DMS 273 (cell line): ENCODE data around the gene RBM6.
"Not testable (repeated sequence)": the region's sequence is repeated elsewhere in the genome, so short reads cannot be mapped to it uniquely, and the experiment has no call there.

Experiments
- DNase-seq: peaks from one replicate; lab custom pipeline; 2025; ENCODE audit not compliant: unreplicated experiment; lab: John Stamatoyannopoulos, UW

RBM6 gene

DNA sequence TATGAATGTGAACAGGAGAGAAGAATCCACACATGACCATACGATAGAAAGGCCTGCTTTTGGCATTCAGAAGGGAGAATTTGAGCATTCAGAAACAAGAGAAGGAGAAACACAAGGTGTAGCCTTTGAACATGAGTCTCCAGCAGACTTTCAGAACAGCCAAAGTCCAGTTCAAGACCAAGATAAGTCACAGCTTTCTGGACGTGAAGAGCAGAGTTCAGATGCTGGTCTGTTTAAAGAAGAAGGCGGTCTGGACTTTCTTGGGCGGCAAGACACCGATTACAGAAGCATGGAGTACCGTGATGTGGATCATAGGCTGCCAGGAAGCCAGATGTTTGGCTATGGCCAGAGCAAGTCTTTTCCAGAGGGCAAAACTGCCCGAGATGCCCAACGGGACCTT is 28.4 kb downstream of the RBM6 start:
- no peak for DNase-seq

DNA sequence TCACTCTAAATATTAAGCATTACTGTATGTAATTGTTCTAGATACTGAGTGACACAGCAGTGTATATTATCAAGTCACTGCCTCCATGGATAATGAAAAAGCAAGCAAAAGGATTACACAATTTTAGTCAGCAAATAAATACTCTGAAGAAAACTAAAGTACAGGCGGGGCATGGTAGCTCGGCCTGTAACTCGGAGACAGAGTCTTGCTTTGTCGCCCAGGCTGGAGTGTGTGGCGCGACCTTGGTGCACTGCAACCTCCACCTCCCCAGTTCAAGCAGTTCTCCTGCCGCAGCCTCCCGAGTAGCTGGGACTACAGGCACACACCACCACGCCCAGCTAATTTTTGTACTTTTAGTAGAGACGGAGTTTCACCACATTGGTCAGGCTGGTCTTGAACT is 32.7 kb downstream of the RBM6 start:
- no peak for DNase-seq

DNA sequence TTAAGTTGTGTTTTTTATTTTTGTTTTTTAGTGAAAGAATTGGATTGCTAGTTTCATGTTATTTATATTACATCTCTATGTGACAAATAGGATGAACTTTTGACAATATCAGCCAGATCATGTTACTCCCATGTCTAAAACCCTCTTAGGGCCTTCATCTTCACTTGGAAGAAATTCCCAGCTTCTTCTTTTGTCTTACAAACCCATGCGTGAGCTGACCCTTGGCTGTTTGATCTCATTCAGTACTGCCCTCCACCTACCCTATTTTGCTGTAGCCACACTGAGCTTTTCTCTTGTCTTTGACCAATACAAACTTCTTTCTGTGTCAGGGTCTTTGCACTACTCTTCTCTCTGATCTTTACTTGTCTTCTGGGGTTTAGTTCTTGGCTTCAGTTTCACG is 37.0 kb downstream of the RBM6 start:
- DNase-seq: no peak

DNA sequence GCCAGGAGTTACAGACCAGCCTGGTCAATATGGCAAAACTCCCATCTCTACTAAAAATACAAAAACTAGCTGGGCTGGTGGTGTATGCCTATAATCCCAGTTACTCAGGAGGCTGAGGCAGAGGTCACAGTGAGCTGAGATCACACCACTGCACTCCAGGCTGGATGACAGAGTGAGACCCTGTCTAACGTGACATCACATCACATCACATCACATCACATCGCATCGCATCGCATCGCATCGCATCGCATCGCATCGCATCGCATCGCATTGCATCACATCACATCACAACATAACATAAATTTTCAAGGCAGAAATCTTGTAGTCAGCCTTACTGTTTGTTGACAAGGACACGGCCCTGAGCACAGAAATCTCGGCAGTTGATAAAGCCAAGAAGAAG is 44.4 kb downstream of the RBM6 start:
- no peak for DNase-seq

DNA sequence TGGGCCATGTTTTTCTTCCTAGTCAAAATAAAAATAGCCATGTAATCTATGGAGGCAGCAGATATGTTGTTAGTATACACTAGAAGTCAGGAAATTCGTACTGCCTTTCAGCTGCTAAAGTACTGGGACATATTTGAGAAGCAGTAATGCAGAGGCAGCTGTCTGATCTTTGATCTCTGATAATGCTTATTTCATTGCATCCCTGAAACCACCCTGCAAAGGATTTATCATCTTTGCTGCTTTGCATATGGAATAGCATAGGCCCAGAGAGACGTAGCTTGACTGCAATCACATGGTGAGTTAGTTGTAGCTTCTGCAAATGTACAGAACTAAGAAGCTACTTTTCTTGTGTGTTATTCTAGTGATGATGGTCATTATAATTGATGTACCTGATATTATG is 52.4 kb downstream of the RBM6 start:
- no peak for DNase-seq

DNA sequence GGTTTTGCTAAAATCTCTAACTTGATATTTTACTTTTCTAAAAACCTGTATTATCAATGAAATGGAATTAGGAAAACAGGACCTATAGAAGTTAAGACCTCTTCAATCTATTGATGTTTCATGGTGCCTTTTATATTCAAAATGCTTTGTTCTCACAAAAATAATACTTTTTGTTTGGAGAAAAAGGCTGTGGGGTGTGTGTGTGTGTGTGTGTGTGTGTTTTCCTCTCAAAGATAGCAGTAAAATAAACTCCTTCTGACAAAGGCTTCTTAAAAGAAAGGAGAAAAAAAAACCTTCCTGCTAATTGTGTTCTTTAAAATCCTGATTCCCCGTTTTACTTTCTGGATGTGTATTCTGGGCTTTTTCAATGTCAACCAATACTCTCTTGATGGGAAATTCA is 54.5 kb downstream of the RBM6 start:
- DNase-seq: no peak

DNA sequence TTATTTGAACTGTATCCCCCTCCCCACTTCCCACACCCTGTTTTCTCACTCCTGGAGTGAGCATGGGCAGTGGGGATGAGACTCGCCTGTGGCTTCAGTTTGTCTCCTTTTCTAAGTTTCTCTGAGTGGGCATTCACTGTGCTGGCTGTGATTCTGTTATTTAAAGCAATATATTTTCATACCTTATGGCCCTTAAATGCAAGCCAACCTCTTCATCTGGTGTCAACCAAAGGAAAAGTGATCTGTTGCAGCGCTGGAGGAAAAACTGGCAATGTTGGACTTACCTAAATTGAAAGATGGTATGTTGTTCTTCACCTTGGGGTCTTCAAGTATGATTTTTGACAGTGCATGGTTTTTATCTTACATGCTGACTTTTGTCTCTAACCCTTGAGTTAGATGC is 56.1 kb downstream of the RBM6 start:
- DNase-seq: no peak

DNA sequence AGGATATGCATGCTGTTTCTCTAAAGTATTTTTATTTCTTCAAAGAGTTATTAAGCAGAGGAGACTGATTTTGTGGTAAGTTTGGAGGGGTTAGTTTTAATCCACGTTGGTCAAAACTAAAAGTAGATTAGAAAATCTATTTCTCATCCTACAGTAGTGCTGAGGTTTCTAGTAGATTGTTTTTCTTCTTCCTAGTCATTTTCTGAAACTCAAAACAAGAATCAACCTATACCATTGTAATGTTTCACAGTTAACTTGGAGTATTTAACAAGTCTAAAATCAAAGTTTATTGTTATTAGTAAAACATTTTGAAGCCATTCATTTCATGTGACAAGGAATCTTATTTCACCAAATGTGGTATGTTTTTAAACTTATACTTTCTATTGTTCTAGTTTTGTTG is 57.9 kb downstream of the RBM6 start:
- no peak for DNase-seq

DNA sequence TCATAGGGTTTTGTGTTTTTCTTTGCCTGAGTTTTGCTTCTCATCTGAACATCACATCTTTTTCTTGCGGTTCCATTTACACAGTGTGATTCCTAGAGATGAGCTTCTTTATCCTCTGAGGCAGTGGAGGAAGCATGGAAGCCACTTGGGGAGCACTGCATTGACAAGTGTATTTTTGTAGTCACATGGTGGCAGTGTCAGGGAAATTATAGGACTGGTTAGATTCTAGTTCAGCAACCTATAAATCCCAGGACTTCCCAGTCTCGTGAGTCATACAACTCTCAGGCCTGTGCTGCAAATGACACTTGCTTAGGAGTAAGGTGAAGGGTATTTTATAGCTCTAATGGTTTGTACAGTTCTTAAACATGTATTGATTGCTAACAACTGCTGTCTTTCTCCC is 58.4 kb downstream of the RBM6 start:
- no peak for DNase-seq

DNA sequence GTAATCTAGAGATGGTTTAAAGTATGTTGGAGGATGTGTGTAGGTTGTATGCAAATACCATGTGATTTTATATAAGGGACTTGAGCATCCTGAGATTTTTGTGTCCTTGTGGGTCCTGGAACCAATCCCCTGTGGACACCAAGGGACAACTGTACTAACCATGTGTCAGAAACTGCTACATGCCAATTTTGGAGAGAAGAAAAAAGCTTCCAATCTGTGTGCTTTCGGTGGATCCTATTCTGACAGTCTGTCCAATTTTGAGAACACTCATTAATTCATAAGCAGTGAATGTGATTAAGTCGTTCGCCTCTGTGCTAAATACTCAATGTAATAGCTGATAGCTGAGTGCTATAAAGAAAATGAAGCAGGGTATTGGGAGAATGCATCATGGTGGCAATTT is 61.6 kb downstream of the RBM6 start:
- DNase-seq: no peak

DNA sequence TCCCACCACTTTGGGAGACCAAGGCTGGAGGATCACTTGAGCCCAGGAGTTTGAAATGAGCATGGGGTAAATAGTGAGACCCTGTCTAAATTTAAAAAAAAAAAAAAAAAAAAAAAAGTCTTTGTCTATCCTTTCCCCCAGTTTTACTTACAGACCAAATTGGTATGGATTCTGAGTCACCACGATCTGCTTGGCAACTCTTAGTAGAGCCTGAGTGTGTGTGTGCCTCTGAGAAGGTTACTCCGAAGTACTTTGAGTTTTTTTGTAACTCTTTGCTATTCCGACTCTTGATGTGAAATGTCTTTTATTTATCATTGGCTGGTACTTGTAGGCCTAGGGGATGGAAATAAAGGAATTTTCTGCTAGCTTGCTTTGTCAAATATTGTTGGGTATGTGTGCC is 63.3 kb downstream of the RBM6 start:
- DNase-seq: no peak

DNA sequence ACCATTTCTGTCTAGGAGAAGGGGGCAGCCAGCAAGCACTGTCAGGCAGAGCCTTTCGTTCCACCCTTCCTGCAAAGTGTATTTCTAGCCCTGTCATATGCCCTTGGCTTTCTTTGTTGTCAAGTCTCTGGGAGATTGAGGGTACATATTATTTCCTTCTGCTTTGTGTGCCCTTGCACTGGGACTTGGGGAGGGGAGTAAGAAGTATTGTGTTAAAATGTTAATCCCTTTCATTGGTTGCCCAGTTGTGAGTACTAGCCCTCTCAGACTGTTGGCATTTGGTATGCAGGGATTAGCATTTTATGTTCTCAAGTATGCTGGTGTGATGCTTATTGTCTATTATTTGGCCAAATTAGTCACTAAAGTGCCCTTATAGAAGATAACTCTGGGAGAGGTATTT is 63.9 kb downstream of the RBM6 start:
- no peak for DNase-seq

DNA sequence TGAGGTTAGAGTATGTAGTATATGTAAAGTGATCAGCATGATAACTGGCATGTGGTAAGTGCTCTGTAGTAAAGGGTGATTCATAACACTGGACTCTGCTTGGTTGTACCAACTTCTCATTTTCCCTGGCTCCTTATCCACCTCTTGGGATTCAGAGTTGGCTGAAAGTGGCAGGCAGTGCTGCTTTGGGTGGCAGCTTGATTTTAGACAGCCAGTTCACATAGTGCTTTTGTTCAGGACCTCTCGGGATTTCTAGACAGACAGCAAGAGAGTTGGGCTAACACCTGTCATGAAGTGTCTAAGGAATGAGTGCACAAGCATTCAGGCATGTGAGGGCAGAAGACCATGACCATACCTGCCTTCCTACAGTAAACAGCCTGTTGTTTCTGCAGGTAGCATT is 69.0 kb downstream of the RBM6 start:
- no peak for DNase-seq

DNA sequence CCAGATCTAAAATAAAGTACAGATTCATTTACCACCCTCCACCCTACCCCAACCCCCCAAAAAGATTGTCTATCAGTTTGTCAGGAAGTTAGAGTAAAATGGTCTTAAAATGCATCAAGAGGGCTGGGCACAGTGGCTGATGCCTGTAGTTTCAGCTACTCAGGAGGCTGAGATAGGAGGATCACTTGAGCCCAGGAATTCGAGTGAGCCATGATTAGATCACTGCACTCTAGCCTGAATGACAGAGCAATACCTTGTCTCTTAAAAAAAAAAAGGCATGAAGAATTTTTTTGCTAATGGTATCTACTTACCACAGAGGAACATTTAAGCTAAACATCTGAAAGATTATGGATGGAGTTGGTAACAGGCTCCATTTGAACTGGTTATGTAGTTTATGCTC is 71.0 kb downstream of the RBM6 start:
- no peak for DNase-seq

DNA sequence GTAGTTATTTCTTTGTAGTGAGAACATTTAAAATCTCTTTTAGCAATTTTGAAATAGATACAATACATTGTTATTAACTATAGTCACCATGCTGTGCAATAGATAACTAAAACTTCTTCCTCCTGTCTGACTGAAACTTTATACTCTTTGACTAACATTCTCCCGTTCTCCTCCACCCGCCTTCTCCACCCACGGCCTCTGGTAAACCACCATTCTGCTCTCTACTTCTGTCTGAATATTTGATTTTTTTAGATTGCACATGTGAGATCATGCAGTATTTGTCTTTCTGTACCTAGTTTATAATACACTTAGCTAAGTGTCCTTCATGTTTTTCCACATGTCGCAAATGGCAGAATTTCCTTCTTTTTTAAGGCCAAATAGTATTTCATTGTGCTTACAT is 76.0 kb downstream of the RBM6 start:
- DNase-seq: no peak

DNA sequence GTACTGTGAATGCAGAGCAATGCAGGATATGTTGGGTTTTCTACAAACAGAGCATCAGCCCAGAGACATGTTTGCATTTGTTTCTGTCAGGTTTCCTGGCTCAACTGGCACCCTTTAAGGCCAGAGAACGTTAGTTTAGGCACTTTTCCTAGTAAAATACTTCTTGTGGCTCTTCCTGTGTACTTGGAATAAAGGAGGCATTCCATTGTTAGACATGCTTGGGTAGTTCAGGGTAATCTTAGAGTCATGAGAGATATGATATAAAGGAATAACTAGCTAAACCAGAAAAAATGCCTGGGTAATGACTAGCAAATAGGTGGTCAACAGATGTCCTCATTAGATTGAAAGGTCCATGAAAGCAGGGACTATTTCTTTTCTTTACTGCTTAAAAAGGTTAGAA is 88.4 kb downstream of the RBM6 start:
- no peak for DNase-seq

DNA sequence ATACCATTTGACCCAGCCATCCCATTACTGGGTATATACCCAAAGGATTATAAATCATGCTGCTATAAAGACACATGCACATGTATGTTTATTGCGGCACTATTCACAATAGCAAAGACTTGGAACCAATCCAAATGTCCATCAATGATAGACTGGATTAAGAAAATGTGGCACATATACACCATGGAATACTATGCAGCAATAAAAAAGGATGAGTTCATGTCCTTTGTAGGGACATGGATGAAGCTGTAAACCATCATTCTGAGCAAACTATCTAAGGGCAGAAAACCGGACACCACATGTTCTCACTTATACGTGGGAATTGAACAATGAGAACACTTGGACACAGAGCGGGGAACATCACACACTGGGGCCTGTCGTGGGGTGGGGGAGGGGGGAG is 91.3 kb downstream of the RBM6 start:
- not testable (repeated sequence) for DNase-seq

DNA sequence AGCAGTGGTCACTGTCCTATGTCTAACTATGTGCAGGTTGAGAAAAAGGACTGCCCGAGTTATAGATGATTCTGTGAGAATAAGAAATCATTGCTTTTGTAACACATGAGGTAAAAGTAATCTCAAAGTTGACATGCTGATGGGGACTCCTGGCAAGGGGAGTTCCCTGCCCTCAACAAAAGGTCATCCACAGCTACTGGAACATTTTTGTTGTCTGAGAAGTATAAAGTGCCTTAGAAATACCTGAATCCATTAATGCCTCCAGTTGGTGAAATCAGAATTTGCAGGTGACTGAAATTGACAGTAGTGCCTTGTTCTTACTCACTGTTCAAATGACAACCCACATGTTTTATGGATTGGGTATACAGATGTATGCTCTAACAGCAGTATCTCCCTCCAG is 105.0 kb downstream of the RBM6 start:
- no peak for DNase-seq

DNA sequence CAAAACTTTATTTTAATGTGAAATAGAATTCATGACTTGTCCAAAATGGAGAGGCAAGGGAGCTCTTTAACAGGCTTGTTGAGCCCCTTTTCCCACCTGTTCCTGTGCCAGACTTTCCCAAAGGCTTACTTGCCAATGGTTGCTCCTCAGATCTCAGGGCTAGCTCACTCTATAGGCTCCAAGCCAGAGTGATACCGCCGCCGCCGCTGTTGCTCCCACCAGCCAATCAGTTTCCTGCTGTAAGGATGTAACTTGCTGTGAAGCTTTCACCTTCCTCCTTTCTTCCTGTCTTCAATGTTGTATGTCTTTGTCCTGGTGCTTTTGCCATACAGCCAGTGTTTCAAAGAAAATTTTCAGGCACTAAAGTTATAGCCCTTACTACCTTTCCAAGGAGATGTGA is 107.5 kb downstream of the RBM6 start:
- no peak for DNase-seq

DNA sequence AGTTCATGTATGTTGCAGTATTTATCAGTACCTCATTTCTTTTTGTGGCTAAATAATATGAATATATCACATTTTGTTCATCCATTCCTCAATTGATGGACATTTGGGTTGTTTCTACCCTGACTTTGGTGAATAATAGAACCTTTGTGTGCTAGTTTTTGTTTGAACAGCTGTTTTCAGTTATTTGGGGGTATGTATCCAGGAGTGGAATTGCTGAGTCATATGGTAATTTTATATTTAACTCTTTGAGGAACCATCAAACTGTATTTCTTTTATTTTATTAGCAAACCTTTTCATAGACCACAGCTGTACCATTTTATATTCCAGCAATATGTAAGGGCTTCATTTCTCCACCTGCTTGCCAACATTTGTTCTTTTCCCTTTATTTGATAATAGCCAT is 110.4 kb downstream of the RBM6 start:
- no peak for DNase-seq

DNA sequence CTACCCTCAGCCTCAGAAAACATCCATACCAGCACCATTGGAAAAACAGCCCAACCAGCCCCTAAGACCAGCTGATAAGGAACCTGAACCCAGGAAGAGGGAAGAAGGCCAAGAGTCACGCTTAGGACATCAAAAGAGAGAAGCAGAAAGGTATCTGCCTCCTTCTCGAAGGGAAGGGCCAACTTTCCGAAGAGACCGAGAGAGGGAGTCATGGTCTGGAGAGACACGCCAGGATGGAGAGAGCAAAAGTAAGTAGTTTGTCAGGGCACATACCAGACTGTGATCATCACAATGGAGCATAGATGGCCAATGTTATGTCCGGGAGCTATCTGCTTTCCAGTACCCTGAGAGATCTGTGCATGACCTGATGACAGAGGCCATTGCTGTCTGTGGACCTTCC is 117.8 kb downstream of the RBM6 start:
- no peak for DNase-seq

DNA sequence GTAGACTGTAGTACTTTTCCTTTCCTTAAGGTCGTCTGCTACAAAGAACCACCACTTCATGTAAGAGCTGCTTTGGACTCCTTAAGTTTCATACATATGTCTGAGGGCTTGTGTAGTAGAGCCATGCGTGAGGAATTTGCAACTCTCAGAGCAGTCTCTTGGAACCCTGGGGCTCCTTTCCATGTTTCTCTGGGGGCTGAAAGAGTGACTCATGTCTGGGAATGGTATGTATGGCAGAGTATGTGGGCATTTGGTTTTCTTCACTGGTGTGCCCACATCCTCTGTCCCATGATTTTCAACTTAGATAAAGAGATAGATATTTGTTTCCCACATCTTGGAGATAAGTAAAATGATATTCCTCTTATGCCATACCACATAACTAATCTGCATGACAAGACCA is 128.2 kb downstream of the RBM6 start:
- DNase-seq: no peak

DNA sequence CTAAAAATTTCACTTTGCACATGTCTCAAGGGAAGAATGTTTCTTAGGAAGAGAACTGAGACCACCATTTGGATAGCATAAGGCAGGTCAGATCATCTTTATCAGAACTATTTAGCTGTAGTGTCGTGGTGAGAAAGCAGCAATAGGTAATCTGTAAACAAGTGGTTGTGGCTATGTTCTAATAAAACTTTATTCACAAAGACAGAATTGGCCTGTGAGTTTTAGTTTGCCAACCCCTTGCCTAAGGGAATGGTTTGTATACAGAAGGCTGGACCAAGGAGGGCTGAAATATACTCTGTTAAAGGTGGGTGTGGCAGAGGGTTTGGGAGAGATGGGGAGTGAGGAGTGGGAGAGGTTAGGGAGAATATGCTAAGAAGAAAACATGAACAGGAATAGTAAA is 138.1 kb downstream of the RBM6 start:
- DNase-seq: no peak

DNA sequence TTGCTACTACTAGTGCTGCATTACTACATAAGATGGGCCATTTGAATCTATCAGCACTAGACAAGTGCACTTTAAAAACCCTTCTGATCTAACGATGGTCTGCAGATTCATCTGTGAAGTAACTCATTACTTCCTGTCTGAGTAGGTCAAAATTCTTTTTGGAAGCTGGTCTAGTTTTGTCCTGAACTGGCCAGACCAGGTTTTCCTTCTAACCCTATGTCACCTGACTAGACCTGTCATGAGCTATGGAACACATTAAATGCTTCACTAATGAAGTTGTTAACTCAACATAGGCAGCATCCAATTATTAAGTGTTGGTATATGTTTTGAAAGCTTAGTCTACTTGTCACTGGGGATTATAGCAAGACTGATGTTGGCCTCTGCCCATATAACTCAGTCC is 138.7 kb downstream of the RBM6 start:
- no peak for DNase-seq
